NOMO-1 (cell line): ENCODE measurements around the gene BCO1.
A peak's percentile ranks its signal among the peaks of the same experiment; 100 is the strongest.

ENCODE experiments used
- DNase-seq, 2 experiments: peaks; one replicate each; lab custom pipeline; 2025; ENCODE audit not compliant: unreplicated experiment in 2 of 2; lab: John Stamatoyannopoulos, UW

The BCO1 gene

GRCh38 chr16:81273223-81273950 is 34.9 kb downstream of the BCO1 start:
- DNase-seq, result no peak

- no peak for DNase-seq
These were observed 36.6 kb downstream of the BCO1 start for GRCh38 chr16:81275064-81275532.

- no peak for DNase-seq
These were observed 37.3 kb downstream of the BCO1 start for GRCh38 chr16:81275795-81276194.

- DNase-seq, result no peak
These were observed 37.8 kb downstream of the BCO1 start for GRCh38 chr16:81276323-81276722.

GRCh38 chr16:81277541-81278080 is 39.1 kb downstream of the BCO1 start:
- DNase-seq, result no peak

GRCh38 chr16:81278526-81278925 is 40.0 kb downstream of the BCO1 start:
- no peak for DNase-seq

GRCh38 chr16:81279392-81279791 is 40.9 kb downstream of the BCO1 start:
- peak; percentile 78 to 89 for DNase-seq

- no peak for DNase-seq
These were observed 41.9 kb downstream of the BCO1 start for GRCh38 chr16:81280393-81280792.

GRCh38 chr16:81283044-81283443 is 44.6 kb downstream of the BCO1 start:
- no peak for DNase-seq

- no peak for DNase-seq
These were observed 46.6 kb downstream of the BCO1 start for GRCh38 chr16:81284995-81285600.

- DNase-seq, result no peak
These were observed 47.7 kb downstream of the BCO1 start for GRCh38 chr16:81286190-81286589.

- no peak for DNase-seq
These were observed 52.6 kb downstream of the BCO1 start for GRCh38 chr16:81291117-81291516.

GRCh38 chr16:81292936-81293335 is 54.4 kb downstream of the BCO1 start:
- no peak for DNase-seq

- peak in 1 of 2 experiments; percentile 3 for DNase-seq
These were observed 55.7 kb downstream of the BCO1 start for GRCh38 chr16:81293909-81294802.

- no peak for DNase-seq
These were observed 58.1 kb downstream of the BCO1 start for GRCh38 chr16:81296631-81297030.

GRCh38 chr16:81307770-81308169 is 69.3 kb downstream of the BCO1 start:
- DNase-seq, result no peak

- DNase-seq, result no peak
These were observed 71.7 kb downstream of the BCO1 start for GRCh38 chr16:81310045-81310644.

GRCh38 chr16:81311762-81312161 is 73.3 kb downstream of the BCO1 start:
- no peak for DNase-seq

GRCh38 chr16:81313701-81314602 is 75.5 kb downstream of the BCO1 start:
- DNase-seq, result no peak
